RKO (cell line): ENCODE results near the gene PRKAR2B.
A peak's percentile ranks its signal among the peaks of the same experiment; 100 is the strongest.

ENCODE experiments used
- DNase-seq: peaks from one replicate; pipeline ENCODE4 v3.0.0-alpha.2; 2016; ENCODE audit warnings: low spot score

Gene PRKAR2B

GRCh38 chr7:107158028-107158427 lies 113.5 kb downstream of the PRKAR2B start:
- no peak for DNase-seq

GRCh38 chr7:107160389-107160788 lies 115.9 kb downstream of the PRKAR2B start:
- DNase-seq: no peak

- no peak for DNase-seq
Observed at GRCh38 chr7:107161415-107161814, 116.9 kb downstream of the PRKAR2B start.

- DNase-seq: no peak
Observed at GRCh38 chr7:107162475-107162874, 118.0 kb downstream of the PRKAR2B start.

- DNase-seq: peak; percentile 29
Observed at GRCh38 chr7:107164092-107164491, 119.6 kb downstream of the PRKAR2B start.

- DNase-seq: no peak
Observed at GRCh38 chr7:107165341-107165740, 120.8 kb downstream of the PRKAR2B start.

GRCh38 chr7:107166736-107167426 lies 122.4 kb downstream of the PRKAR2B start:
- DNase-seq: peak; percentile 48

GRCh38 chr7:107167483-107168232 lies 123.2 kb downstream of the PRKAR2B start:
- DNase-seq: peak; percentile 99

GRCh38 chr7:107168233-107169119 lies 124.0 kb downstream of the PRKAR2B start, which contains the start of gene HBP1:
Gene HBP1 (plus strand): TSS chr7:107169003. CDS start chr7:107179894, 10,891 bp downstream.
- peak; percentile 100 for DNase-seq

GRCh38 chr7:107169120-107170050 lies 124.9 kb downstream of the PRKAR2B start:
- peak; percentile 97 for DNase-seq

- peak; percentile 37 for DNase-seq
Observed at GRCh38 chr7:107170051-107170915, 125.8 kb downstream of the PRKAR2B start.

- no peak for DNase-seq
Observed at GRCh38 chr7:107171496-107171895, 127.0 kb downstream of the PRKAR2B start.

- DNase-seq: no peak
Observed at GRCh38 chr7:107172276-107173032, 127.9 kb downstream of the PRKAR2B start.

GRCh38 chr7:107173191-107173590 lies 128.7 kb downstream of the PRKAR2B start:
- DNase-seq: no peak

- DNase-seq: no peak
Observed at GRCh38 chr7:107173691-107174406, 129.3 kb downstream of the PRKAR2B start.

- peak; percentile 48 for DNase-seq
Observed at GRCh38 chr7:107179326-107180164, 135.0 kb downstream of the PRKAR2B start.

- peak; percentile 30 for DNase-seq
Observed at GRCh38 chr7:107180378-107180777, 135.9 kb downstream of the PRKAR2B start.

- DNase-seq: no peak
Observed at GRCh38 chr7:107181172-107181571, 136.7 kb downstream of the PRKAR2B start.
